Cortex of kidney (tissue), 1 donor: Measurements from ENCODE around the gene TENT5A.

Experiments
- DNase-seq: peaks from one replicate; lab custom pipeline; 2025; lab: John Stamatoyannopoulos, UW

Gene TENT5A

GRCh38 chr6:81713205-81713604 lies 39.3 kb downstream of the TENT5A start:
- DNase-seq: no peak

GRCh38 chr6:81708113-81708699 lies 44.3 kb downstream of the TENT5A start:
- no peak for DNase-seq

- no peak for DNase-seq
These were observed 47.8 kb downstream of the TENT5A start for GRCh38 chr6:81704700-81705099.

- DNase-seq: no peak
These were observed 52.1 kb downstream of the TENT5A start for GRCh38 chr6:81700414-81700813.

- DNase-seq: no peak
These were observed 54.9 kb downstream of the TENT5A start for GRCh38 chr6:81697559-81697958.

GRCh38 chr6:81696524-81696923 lies 56.0 kb downstream of the TENT5A start:
- DNase-seq: no peak
